HepG2 (cell line): ENCODE results near the gene RAET1E. TPM values are rescaled to one million over a fixed set of nuclear protein-coding genes. Genes with fewer than 3 reads are reported as not detected.

Source experiments
- CREM ChIP-seq, 2 experiments: sonication (generic) in 1 of 2; formaldehyde crosslinking in 1 of 2; IDR thresholded peaks; 2 replicates each; pipeline versions ENCODE4 v1.4.0 to v1.6.1; 2016 to 2020; ENCODE audit warnings: antibody characterized with exemption in 1 of 2, mild to moderate bottlenecking in 1 of 2, missing genetic modification reagents in 1 of 2
- ELF1 ChIP-seq: sonication (generic); formaldehyde crosslinking; IDR thresholded peaks from 2 replicates; pipeline ENCODE4 v1.4.0; 2020; ENCODE audit warnings: missing genetic modification reagents
- FOXC1 ChIP-seq: sonication (generic); formaldehyde crosslinking; IDR thresholded peaks from 2 replicates; pipeline ENCODE4 v1.8.0; 2022; ENCODE audit warnings: mild to moderate bottlenecking, missing genetic modification reagents, borderline replicate concordance
- FOXJ3 ChIP-seq: sonication (generic); formaldehyde crosslinking; IDR thresholded peaks from 2 replicates; pipeline ENCODE4 v1.4.0; 2020; ENCODE audit warnings: missing genetic modification reagents, mild to moderate bottlenecking, borderline replicate concordance
- GATAD2A ChIP-seq: IDR thresholded peaks from 2 replicates; pipeline ENCODE4 v1.6.1; 2016
- HBP1 ChIP-seq: IDR thresholded peaks from 2 replicates; pipeline ENCODE4 v1.6.1; 2016; ENCODE audit warnings: low read depth, control low read depth
- HDAC1 ChIP-seq: sonication (generic); formaldehyde crosslinking; IDR thresholded peaks from 2 replicates; pipeline ENCODE4 v1.5.1; 2020; ENCODE audit warnings: mild to moderate bottlenecking, missing genetic modification reagents
- HOXA3 ChIP-seq: sonication (generic); formaldehyde crosslinking; IDR thresholded peaks from 2 replicates; pipeline ENCODE4 v1.5.0; 2020; ENCODE audit warnings: missing genetic modification reagents
- IRX3 ChIP-seq: sonication (generic); formaldehyde crosslinking; IDR thresholded peaks from 2 replicates; pipeline ENCODE4 v1.8.1; 2023; ENCODE audit warnings: mild to moderate bottlenecking, low read depth, missing genetic modification reagents, borderline replicate concordance
- JUND ChIP-seq: sonication (generic); formaldehyde crosslinking; IDR thresholded peaks from 2 replicates; pipeline ENCODE4 v1.8.0; 2022; ENCODE audit warnings: mild to moderate bottlenecking, missing genetic modification reagents
- KDM3A ChIP-seq: IDR thresholded peaks from 2 replicates; pipeline ENCODE4 v1.6.1; 2018; ENCODE audit warnings: low read depth, missing compliant biosample characterization
- KLF16 ChIP-seq, 2 experiments: sonication (generic) in 1 of 2; formaldehyde crosslinking in 1 of 2; IDR thresholded peaks; 2 replicates each; pipeline versions ENCODE4 v1.6.1 to v1.8.0; 2016 to 2023; ENCODE audit warnings: missing genetic modification reagents in 2 of 2, missing compliant biosample characterization in 1 of 2
- PATZ1 ChIP-seq: sonication (generic); formaldehyde crosslinking; IDR thresholded peaks from 2 replicates; pipeline ENCODE4 v1.4.0; 2020; ENCODE audit warnings: missing genetic modification reagents
- RBM39 ChIP-seq: fragments of 200-400 bp; formaldehyde crosslinking; IDR thresholded peaks from one replicate; pipeline ENCODE4 v1.6.1; 2018; ENCODE audit warnings: antibody characterized with exemption, mild to moderate bottlenecking, low read depth, low read length; ENCODE audit not compliant: poor library complexity, severe bottlenecking
- RFX1 ChIP-seq: fragments of 450-650 bp; IDR thresholded peaks from 2 replicates; pipeline ENCODE4 v1.6.1; 2017
- RXRA ChIP-seq: sonication (generic); formaldehyde crosslinking; IDR thresholded peaks from 2 replicates; pipeline ENCODE4 v1.5.1; 2020; ENCODE audit warnings: missing genetic modification reagents
- SMAD1 ChIP-seq: sonication (generic); formaldehyde crosslinking; IDR thresholded peaks from 2 replicates; pipeline ENCODE4 v1.4.0; 2020; ENCODE audit warnings: missing genetic modification reagents, low read depth, mild to moderate bottlenecking, borderline replicate concordance
- ZBTB38 ChIP-seq: sonication (generic); formaldehyde crosslinking; IDR thresholded peaks from 2 replicates; pipeline ENCODE4 v1.5.1; 2020; ENCODE audit warnings: mild to moderate bottlenecking, missing genetic modification reagents
- ZFP82 ChIP-seq: sonication (generic); formaldehyde crosslinking; IDR thresholded peaks from 2 replicates; pipeline ENCODE4 v1.5.1; 2020; ENCODE audit warnings: mild to moderate bottlenecking, missing genetic modification reagents, borderline replicate concordance
- ZFY ChIP-seq: sonication (generic); formaldehyde crosslinking; IDR thresholded peaks from 2 replicates; pipeline ENCODE4 v1.4.0; 2020; ENCODE audit warnings: missing genetic modification reagents
- ZMYM2 ChIP-seq: sonication (generic); formaldehyde crosslinking; IDR thresholded peaks from 2 replicates; pipeline ENCODE4 v1.8.0; 2022; ENCODE audit warnings: mild to moderate bottlenecking, missing genetic modification reagents
- ZNF276 ChIP-seq: sonication (generic); formaldehyde crosslinking; IDR thresholded peaks from 2 replicates; pipeline ENCODE4 v1.4.0; 2020; ENCODE audit warnings: mild to moderate bottlenecking, low read depth, missing genetic modification reagents
- ZNF431 ChIP-seq: sonication (generic); formaldehyde crosslinking; IDR thresholded peaks from 2 replicates; pipeline ENCODE4 v1.9.0; 2022; ENCODE audit warnings: missing genetic modification reagents, low read depth, mild to moderate bottlenecking, borderline replicate concordance
- ZNF660 ChIP-seq: sonication (generic); formaldehyde crosslinking; IDR thresholded peaks from 2 replicates; pipeline ENCODE4 v1.5.1; 2020; ENCODE audit warnings: mild to moderate bottlenecking, low read depth, missing genetic modification reagents, borderline replicate concordance
- ZNF839 ChIP-seq: sonication (generic); formaldehyde crosslinking; IDR thresholded peaks from 2 replicates; pipeline ENCODE4 v1.4.0; 2020; ENCODE audit warnings: missing genetic modification reagents, mild to moderate bottlenecking, borderline replicate concordance
- polyA plus RNA-seq, 8 experiments: library from polyadenylated mRNA; depleted of rRNA in 3 of 8; stranded (reverse) in 7 of 8; unstranded in 1 of 8; fragments of >200 nt; fragmentation: Illumina TruSeq in 4 of 8; extraction: Trizol in 4 of 8; gene quantifications; 2 replicates each; pipeline versions ENCODE4 v1.2.1 to v1.2.3, GENCODE V29; 2011 to 2016; ENCODE audit warnings: low read depth in 4 of 8, missing spikeins in 1 of 8, mixed read lengths in 1 of 8; ENCODE audit not compliant: insufficient read depth in 1 of 8
- total RNA-seq, 5 experiments: library from RNA; depleted of rRNA; stranded (reverse); fragments of >200 nt; fragmentation: Illumina TruSeq; extraction: Trizol; gene quantifications; 2 replicates each; pipeline ENCODE4 v1.2.3, GENCODE V29; 2016; ENCODE audit warnings: low read depth in 1 of 5

RAET1E gene
- total and polyA plus RNA-seq, 2 of the 13 experiments (the other 11 are each of a cell fraction or from before 2014, with no cell fraction given), result not detected

GRCh38 chr6:149925974-149926777, 28.3 kb upstream of the RAET1E start (continued):
- TF ChIP-seq RFX1 (no peak), FOXC1 (CRISPR knock-in tag) (0 out of 2 replicates have a peak, but pooled peaks have one; percentile 30), ZNF431 (CRISPR knock-in tag) (no peak), SMAD1 (CRISPR knock-in tag) (peak; percentile 51; the same call in 1 of the 2 replicates), HOXA3 (CRISPR knock-in tag) (peak; percentile 56), CREM (IDR thresholded peaks at IDR 0.05) (no peak), CREM (CRISPR knock-in tag; IDR thresholded peaks at IDR 0.05) (no peak), GATAD2A (CRISPR knock-in tag) (peak; percentile 65), ZNF839 (CRISPR knock-in tag) (no peak), IRX3 (0 out of 2 replicates have a peak, but pooled peaks have one; percentile 57), RXRA (CRISPR knock-in tag) (peak; percentile 17; the same call in 1 of the 2 replicates), ZNF276 (CRISPR knock-in tag) (no peak), KDM3A (peak; percentile 67; the same call in 1 of the 2 replicates), HBP1 (CRISPR knock-in tag) (peak; percentile 80; the same call in 1 of the 2 replicates), ZFY (CRISPR knock-in tag) (peak; percentile 56; the same call in 1 of the 2 replicates), KLF16 (CRISPR knock-in tag; IDR thresholded peaks at IDR 0.05) (0 out of 4 replicates have a peak, but pooled peaks of 1 of the 2 experiments have one; percentile 30), HDAC1 (peak; percentile 80), RBM39 (peak; percentile 56), PATZ1 (CRISPR knock-in tag) (peak; percentile 71; the same call in 1 of the 2 replicates), JUND (CRISPR knock-in tag) (peak; percentile 64; the same call in 1 of the 2 replicates), ZBTB38 (CRISPR knock-in tag) (no peak; the same call in 1 of the 2 replicates), ZMYM2 (CRISPR knock-in tag) (no peak), ELF1 (CRISPR knock-in tag) (0 out of 2 replicates have a peak, but pooled peaks have one; percentile 23), ZNF660 (CRISPR knock-in tag) (no peak), FOXJ3 (CRISPR knock-in tag) (no peak), ZFP82 (CRISPR knock-in tag) (peak; percentile 79; the same call in 1 of the 2 replicates)
